Esophagus muscularis mucosa (tissue), 4 donors: Measurements from ENCODE around the gene SAMD14. TPM values are rescaled to one million over a fixed set of nuclear protein-coding genes. Genes with fewer than 3 reads are reported as not detected.
A peak's percentile ranks its signal among the peaks of the same experiment; 100 is the strongest.

Experiments
- DNase-seq: peaks from one replicate; pipeline ENCODE4 v3.0.0-alpha.2; 2017; ENCODE audit errors: extremely low spot score
- H3K27ac ChIP-seq, 4 donors: fragments of 200-600 bp; sonication (generic); replicated peaks in 1 of 4; 1 replicate in 3 of 4; 2 replicates in 1 of 4; pipeline ENCODE4 v1.5.1; 2016 to 2019; ENCODE audit warnings: mild to moderate bottlenecking in 1 of 4
- H3K27me3 ChIP-seq, 4 donors: fragments of 200-600 bp; sonication (generic); one replicate each; pipeline versions ENCODE4 v1.5.1 to v1.6.0; 2016 to 2019
- H3K36me3 ChIP-seq, 4 donors: fragments of 200-600 bp; sonication (generic); one replicate each; pipeline ENCODE4 v1.5.1; 2016 to 2019
- H3K4me1 ChIP-seq, 4 donors: fragments of 200-600 bp; sonication (generic); one replicate each; pipeline ENCODE4 v1.5.1; 2016 to 2019
- H3K4me3 ChIP-seq, 4 donors: fragments of 200-600 bp; sonication (generic); 1 replicate in 2 of 4; 2 replicates in 2 of 4; pipeline ENCODE4 v1.5.1; 2016 to 2019; ENCODE audit warnings: mild to moderate bottlenecking in 4 of 4, moderate library complexity in 1 of 4
- H3K9me3 ChIP-seq, 4 donors: fragments of 200-600 bp; sonication (generic); 1 replicate in 3 of 4; 2 replicates in 1 of 4; pipeline ENCODE4 v1.5.1; 2016 to 2019
- EP300 ChIP-seq: sonication (generic); formaldehyde crosslinking; IDR thresholded peaks from one replicate; pipeline ENCODE4 v1.6.1; 2017; ENCODE audit warnings: antibody characterized with exemption
- POLR2A ChIP-seq: fragments of 450-650 bp; IDR thresholded peaks from one replicate; pipeline ENCODE4 v1.6.1; 2017; ENCODE audit warnings: antibody characterized with exemption, moderate library complexity, mild to moderate bottlenecking, low read depth
- POLR2AphosphoS5 ChIP-seq, 2 donors: sonication (generic); formaldehyde crosslinking; IDR thresholded peaks; one replicate each; pipeline ENCODE4 v1.6.1; 2017; ENCODE audit warnings: antibody characterized with exemption in 2 of 2
- WGBS: methylation state at CpG from one replicate; pipeline ENCODE4 v1.1.5; 2018; 5-methylcytosine and 5-hydroxymethylcytosine counted together
- intact Hi-C: fragments of 100-400 bp; cut with DNase I; formaldehyde crosslinking; loops from one replicate; pipeline ENCODE4 v1.15.1; 2023
- total RNA-seq, 4 donors: library from RNA; depleted of rRNA; stranded (reverse); fragments of >200 nt; gene quantifications; one replicate each; pipeline versions ENCODE4 v1.1.0 to v1.2.1, GENCODE V29; 2016
- TF ChIP-seq, protein P1 (sequence below), 3 experiments: fragments of 200-600 bp in 2 of 3; fragments of 450-650 bp in 1 of 3; sonication (generic) in 2 of 3; IDR thresholded peaks; one replicate each; pipeline ENCODE4 v1.5.1; 2017 to 2019; ENCODE audit warnings: antibody characterized with exemption in 3 of 3, mild to moderate bottlenecking in 2 of 3, moderate library complexity in 1 of 3

SAMD14 gene
- total RNA-seq, 4 donors from 2014 or later = 0.98 to 1.8 (median 1.5) TPM

DNA sequence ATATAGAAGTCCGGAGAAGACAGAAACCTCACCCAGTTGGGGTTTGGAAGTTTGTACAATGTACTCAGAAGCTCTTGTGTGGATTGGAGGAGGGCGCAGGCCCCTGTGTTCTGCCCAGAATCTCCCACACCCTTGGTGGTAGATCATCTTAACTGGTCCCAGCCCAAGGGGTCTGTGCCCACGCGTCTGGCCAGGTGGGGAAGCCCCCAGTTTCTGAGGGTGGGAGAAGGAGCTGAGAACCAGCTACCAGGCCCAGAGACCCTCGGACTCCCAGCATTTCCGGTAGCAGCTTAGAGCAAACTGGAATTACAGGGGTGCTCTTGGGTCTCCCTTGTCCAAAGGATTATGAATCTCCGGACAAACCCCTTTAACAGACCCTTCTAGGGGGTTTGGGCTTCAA is 22.8 kb upstream of the SAMD14 start:
- no peaks in the 10 kb centered on the region for H3K9me3 ChIP-seq
- no peaks in the 10 kb centered on the region for H3K27me3 ChIP-seq
- H3K4me1 ChIP-seq = peaks cover 49 to 79% (median 73%) of the 10 kb centered on the region in 4 donors
- no peaks in the 10 kb centered on the region for H3K36me3 ChIP-seq
- 82% methylated on average over 7 of the region's 7 CpGs for WGBS
- TF ChIP-seq POLR2A (no peak), POLR2AphosphoS5 (IDR thresholded peaks at IDR 0.05) (no peak), EP300 (no peak)
- TF ChIP-seq, protein P1, sequence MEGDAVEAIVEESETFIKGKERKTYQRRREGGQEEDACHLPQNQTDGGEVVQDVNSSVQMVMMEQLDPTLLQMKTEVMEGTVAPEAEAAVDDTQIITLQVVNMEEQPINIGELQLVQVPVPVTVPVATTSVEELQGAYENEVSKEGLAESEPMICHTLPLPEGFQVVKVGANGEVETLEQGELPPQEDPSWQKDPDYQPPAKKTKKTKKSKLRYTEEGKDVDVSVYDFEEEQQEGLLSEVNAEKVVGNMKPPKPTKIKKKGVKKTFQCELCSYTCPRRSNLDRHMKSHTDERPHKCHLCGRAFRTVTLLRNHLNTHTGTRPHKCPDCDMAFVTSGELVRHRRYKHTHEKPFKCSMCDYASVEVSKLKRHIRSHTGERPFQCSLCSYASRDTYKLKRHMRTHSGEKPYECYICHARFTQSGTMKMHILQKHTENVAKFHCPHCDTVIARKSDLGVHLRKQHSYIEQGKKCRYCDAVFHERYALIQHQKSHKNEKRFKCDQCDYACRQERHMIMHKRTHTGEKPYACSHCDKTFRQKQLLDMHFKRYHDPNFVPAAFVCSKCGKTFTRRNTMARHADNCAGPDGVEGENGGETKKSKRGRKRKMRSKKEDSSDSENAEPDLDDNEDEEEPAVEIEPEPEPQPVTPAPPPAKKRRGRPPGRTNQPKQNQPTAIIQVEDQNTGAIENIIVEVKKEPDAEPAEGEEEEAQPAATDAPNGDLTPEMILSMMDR (IDR thresholded peaks at IDR 0.05) = no peak
- H3K27ac ChIP-seq = peak overlapping the region; percentile 87 to 95 (median 94)
- DNase-seq = no peak
- peak overlapping the region in 3 of 4 donors; percentile 78 to 91 (median 79) for H3K4me3 ChIP-seq
- intact Hi-C loops = no loop called here

DNA sequence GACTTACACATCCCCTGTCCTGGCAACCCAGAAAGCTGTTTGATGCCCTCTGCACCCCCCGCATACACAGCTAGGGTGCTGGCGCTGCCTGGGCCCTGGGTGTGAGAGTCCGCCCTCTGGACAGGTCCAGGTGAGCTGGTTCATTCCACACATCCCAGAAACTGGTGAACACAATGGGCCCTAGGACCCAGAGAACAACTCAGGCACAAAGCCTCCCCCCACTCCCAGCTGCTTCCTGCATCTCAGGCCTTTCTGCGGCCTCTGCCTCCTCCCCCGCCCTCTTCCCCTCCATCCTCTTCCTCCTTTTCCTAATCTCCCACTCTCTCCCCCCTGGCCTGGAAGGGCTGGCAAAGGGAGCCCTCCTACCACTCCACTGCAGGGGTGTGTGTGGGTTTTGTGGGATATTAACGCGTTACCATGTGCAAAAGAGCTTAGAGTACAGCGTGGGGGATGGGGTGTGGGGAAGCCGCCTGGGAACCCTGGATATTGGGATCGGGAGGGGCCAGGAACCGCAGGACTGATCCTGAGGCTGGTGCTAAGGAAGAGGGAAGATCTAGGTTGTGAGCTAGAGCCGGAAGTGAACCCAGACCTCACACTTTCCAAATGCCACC is 22.1 kb upstream of the SAMD14 start:
- peaks cover 56 to 85% (median 80%) of the 10 kb centered on the region in 4 donors for H3K4me1 ChIP-seq
- no peak for DNase-seq
- H3K27me3 ChIP-seq = no peaks in the 10 kb centered on the region
- intact Hi-C loops = no loop called here
- H3K36me3 ChIP-seq = no peaks in the 10 kb centered on the region
- WGBS = 2% methylated on average over 11 of the region's 12 CpGs
- TF ChIP-seq POLR2AphosphoS5 (IDR thresholded peaks at IDR 0.05) = peak; percentile 45 to 72
- no peak for TF ChIP-seq EP300
- TF ChIP-seq POLR2A = no peak
- TF ChIP-seq, protein P1 (IDR thresholded peaks at IDR 0.05) = peak in 1 of 3 experiments; percentile 34
- H3K27ac ChIP-seq = peak overlapping the region; percentile 87 to 95 (median 94)
- H3K9me3 ChIP-seq = no peaks in the 10 kb centered on the region
- H3K4me3 ChIP-seq = peak overlapping the region; percentile 76 to 91 (median 78)

DNA sequence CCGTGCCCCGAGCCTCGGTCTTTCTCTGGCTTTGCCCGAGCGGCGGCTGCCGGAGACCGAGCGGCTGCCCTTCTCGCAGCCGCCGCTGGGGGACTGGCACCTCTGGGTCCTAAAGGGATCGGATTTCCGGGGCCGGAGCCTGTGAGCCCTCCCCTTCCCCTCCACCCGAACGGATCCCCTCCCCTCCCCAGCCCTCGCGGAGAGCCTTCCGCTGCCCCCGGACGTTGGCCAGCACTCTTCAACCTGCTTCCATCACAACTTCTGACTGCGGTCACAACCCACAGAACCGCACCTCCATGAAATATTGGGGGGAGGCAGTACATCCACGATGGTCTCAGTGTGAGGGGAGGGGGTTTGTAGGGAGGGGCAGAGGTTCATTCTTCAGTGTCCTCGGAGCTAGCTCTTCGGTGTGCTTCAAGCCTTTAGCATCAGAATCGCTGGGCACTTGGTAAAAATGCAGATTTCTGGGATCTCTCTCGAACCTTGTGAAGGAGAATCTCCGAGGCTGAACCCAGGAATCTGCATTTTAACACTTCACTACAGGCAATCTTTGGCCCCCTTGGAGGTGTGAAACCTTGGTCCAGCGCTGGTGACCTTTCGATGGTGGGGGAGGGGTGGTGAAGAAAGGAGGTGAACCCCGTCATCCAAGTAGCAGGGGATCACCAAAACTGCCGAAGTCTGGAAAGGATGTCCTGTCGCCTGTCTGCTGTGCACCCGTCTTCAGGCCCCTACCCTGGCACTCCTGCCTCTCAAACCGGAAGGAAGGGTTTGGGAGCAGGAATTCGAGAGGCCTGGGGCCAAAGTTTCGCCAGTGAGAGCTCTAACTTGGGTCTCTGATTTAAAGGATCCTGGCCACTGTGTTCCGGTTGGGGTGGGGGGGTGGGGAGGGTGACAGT is 21.3 kb upstream of the SAMD14 start:
- H3K27ac ChIP-seq = peak overlapping the region; percentile 87 to 95 (median 94)
- H3K4me1 ChIP-seq = peaks cover 64 to 93% (median 88%) of the 10 kb centered on the region in 4 donors
- peak; percentile 96 for DNase-seq
- WGBS = under 1% methylated on average over 18 of the region's 40 CpGs
- intact Hi-C loops = no loop called here
- H3K36me3 ChIP-seq = no peaks in the 10 kb centered on the region
- H3K4me3 ChIP-seq = peak overlapping the region; percentile 76 to 91 (median 78)
- H3K9me3 ChIP-seq = no peaks in the 10 kb centered on the region
- no peaks in the 10 kb centered on the region for H3K27me3 ChIP-seq
- peak; percentile 73 to 76 for TF ChIP-seq POLR2AphosphoS5 (IDR thresholded peaks at IDR 0.05)
- TF ChIP-seq EP300 = no peak
- TF ChIP-seq, protein P1 (IDR thresholded peaks at IDR 0.05) = peak; percentile 32 to 92 (median 39)
- TF ChIP-seq POLR2A = no peak

DNA sequence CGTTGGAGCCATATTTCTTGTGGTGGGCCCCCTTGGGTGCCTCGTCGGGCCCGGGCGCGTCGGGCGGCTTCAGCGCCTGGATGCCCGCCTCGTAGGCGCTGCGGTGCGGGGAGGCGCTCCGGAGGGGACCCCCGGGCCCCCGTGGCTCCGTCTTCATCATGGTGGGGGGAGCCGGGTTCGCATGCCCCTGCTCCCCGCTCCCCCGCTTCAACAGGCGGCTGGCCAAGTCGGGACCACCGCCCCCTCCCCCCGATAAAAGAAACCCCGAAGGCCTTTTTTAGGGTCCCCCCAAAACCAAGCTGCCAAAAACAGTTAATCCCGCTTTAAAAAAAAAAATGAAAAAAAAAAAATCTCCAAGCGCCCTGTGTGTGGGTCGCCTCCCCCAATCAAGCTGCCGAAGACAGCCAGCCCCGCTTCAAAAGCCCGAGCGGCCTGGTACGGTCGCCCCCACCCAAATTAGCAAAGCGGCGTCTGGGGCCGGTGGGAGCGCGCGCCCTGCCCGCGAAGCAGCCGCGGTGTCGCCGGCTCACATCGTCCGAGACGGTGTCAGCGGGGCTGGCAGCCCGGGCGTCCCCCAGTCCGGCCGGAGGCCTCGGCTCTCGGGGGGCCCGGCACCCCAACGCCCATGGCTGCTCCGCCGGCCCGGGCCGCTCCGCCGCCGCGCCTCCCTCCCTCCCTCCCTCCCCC is 20.5 kb upstream of the SAMD14 start, which contains the start of gene PPP1R9B:
TSS of gene PPP1R9B (minus strand) at position 324 of the 687 bp plus-strand sequence. CDS start at position 160, 164 bp downstream.
- no peak for DNase-seq
- 0% methylated on average over 32 of the region's 69 CpGs for WGBS
- intact Hi-C loops = no loop called here
- Histone ChIP-seq H3K27ac (peak within 1 kb of the TSS; percentile 87 to 95 (median 94)), H3K27me3 (no peaks in the 10 kb centered on the region), H3K4me3 (peak within 1 kb of the TSS; percentile 76 to 91 (median 78)), H3K4me1 (peaks cover 66 to 95% (median 90%) of the 10 kb centered on the region in 4 donors), H3K36me3 (peaks cover 0 to 3% (median 0%) of the 10 kb centered on the region in 4 donors), H3K9me3 (no peaks in the 10 kb centered on the region)
- no peak for TF ChIP-seq POLR2A
- TF ChIP-seq, protein P1 (IDR thresholded peaks at IDR 0.05) = no peak
- no peak for TF ChIP-seq POLR2AphosphoS5 (IDR thresholded peaks at IDR 0.05)
